Measurements from ENCODE around the gene HBE1.

Gene HBE1

DNA sequence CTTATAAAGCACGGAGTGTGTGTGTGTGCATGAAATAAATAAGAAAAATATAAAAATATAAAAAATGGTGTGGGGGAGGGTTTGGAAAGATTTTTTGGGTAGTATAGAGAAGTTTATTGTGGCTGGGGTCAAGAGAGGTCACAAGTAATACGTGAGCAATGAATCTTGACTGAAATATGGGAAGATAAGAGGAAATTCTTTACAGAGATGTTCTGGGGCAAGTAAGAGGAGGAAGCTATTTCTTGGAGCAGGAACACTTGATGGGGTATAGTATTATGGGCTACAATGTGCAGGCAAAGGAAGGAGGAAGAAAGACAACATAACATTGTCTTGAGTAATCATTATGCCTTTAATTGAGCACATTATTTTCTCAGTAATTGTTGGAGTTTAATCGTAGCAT lies 37.6 kb downstream of the HBE1 start:
- Histone ChIP-seq H3K4me3 (ENCODE audit: low read length) (no peak overlapping the region), H3K4me1 (ENCODE audit: insufficient read depth, low read length) (no peaks in the 10 kb centered on the region), H3K36me3 (ENCODE audit: insufficient read depth, low read length) (no peaks in the 10 kb centered on the region), H3K9me3 (ENCODE audit: low read length) (no peaks in the 10 kb centered on the region), H2AFZ (ENCODE audit: low read depth, low read length) (no peak overlapping the region), H3K27me3 (ENCODE audit: insufficient read depth, low read length) (no peaks in the 10 kb centered on the region)

DNA sequence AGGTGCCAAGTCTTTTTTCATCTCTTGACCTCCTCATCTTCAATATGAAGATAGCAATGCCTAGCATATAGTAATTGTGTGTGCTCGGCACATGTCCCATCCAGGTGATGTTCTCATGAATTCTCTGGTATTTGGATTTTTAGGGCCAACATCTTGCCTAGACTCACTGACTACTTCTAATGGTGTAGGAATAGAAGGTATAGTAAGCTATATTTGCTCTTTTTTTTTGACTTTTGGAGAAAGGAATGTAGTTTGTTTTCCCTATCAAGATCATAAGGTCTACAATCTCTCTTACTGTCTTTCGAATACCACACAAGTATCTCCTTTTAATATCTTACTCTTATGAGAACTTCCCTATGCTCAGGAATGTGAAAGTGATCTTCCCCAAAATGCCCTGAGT lies 38.6 kb downstream of the HBE1 start:
- H3K9me3 ChIP-seq (ENCODE audit: low read length), result no peaks in the 10 kb centered on the region
- no peak overlapping the region for H3K4me3 ChIP-seq (ENCODE audit: low read length)
- no peak overlapping the region for H2AFZ ChIP-seq (ENCODE audit: low read depth, low read length)
- H3K4me1 ChIP-seq (ENCODE audit: insufficient read depth, low read length), result no peaks in the 10 kb centered on the region
- no peaks in the 10 kb centered on the region for H3K36me3 ChIP-seq (ENCODE audit: insufficient read depth, low read length)
- no peaks in the 10 kb centered on the region for H3K27me3 ChIP-seq (ENCODE audit: insufficient read depth, low read length)

DNA sequence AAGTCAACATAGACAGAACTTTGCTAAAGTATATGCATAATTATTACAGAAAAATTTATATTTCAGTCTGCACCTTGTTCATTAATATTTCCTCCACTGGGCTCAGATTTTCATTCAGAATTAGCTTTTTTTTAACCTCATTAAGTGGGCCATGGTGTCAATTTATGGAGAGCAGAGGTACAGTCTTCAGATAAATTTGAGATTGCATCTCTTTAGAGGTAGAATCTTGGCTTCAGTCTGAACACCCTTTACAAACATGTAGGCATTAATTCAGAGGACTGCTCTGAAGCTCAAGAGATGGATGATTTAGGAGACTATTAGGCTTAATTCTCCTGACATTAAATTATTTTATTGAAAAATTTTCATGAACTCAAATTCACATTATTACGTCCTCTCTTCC lies 39.5 kb downstream of the HBE1 start:
- Histone ChIP-seq H3K4me1 (ENCODE audit: insufficient read depth, low read length) (no peaks in the 10 kb centered on the region), H3K4me3 (ENCODE audit: low read length) (no peak overlapping the region), H3K27me3 (ENCODE audit: insufficient read depth, low read length) (no peaks in the 10 kb centered on the region), H3K9me3 (ENCODE audit: low read length) (no peaks in the 10 kb centered on the region), H2AFZ (ENCODE audit: low read depth, low read length) (no peak overlapping the region), H3K36me3 (ENCODE audit: insufficient read depth, low read length) (no peaks in the 10 kb centered on the region)

DNA sequence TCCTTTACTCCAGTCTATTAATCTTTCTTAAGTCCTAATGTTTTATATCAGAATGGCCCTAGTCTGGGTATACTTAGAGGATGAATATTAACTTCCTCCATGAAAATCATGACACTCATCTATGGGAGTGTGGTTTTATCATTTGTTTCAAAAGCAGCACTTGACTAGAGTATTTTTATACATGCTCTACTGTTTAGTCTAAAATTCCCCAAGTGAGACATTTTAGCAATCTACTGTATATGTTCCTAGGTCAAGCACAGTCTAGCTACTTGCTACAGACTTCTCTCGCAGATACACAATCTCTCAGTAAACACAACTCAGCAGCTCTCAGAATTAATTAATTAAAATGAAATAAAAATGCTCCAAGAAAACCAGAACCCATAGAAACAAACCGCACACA lies 39.9 kb downstream of the HBE1 start:
- no peak overlapping the region for H2AFZ ChIP-seq (ENCODE audit: low read depth, low read length)
- H3K27me3 ChIP-seq (ENCODE audit: insufficient read depth, low read length), result no peaks in the 10 kb centered on the region
- no peaks in the 10 kb centered on the region for H3K36me3 ChIP-seq (ENCODE audit: insufficient read depth, low read length)
- H3K4me3 ChIP-seq (ENCODE audit: low read length), result no peak overlapping the region
- no peaks in the 10 kb centered on the region for H3K9me3 ChIP-seq (ENCODE audit: low read length)
- no peaks in the 10 kb centered on the region for H3K4me1 ChIP-seq (ENCODE audit: insufficient read depth, low read length)

DNA sequence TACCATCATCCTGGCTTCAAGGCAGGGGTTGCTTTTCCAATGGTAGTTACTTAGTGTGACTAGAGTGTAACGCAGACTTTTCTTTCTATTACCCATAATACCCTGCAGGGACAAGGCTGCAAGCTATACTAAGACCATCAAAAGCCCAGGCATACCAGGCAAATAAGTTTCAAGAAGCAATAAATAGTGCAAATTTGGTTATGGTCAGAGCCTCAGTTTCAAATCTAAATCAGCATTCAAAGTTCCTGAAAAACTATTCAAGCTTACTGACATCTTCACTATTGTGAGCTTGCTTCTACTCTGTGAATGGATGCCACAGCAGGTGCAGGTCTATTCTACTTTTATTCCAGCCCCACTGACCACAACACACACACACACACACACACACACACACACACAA lies 40.4 kb downstream of the HBE1 start:
- H3K4me1 ChIP-seq (ENCODE audit: insufficient read depth, low read length), result no peaks in the 10 kb centered on the region
- H3K27me3 ChIP-seq (ENCODE audit: insufficient read depth, low read length), result no peaks in the 10 kb centered on the region
- H3K9me3 ChIP-seq (ENCODE audit: low read length), result no peaks in the 10 kb centered on the region
- no peaks in the 10 kb centered on the region for H3K36me3 ChIP-seq (ENCODE audit: insufficient read depth, low read length)
- H2AFZ ChIP-seq (ENCODE audit: low read depth, low read length), result no peak overlapping the region
- no peak overlapping the region for H3K4me3 ChIP-seq (ENCODE audit: low read length)

DNA sequence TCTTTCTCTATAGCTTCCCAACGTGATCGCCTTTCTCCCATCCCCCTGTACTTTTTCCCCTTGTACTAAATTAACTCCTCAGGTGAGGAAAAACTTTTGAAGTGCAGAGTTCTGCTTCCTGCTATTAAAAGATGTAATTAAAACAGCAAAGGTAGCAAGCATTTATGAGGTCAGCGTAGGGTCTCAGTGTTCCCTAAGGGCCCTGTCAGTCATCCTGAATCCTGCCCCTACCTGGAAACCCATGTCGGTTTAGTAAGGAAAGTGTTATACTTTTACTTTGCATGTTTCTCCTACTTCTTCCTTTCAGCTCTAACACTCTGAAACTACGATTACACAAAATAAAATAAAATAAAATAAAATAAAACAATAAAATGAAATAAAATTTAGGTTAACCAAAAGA lies 41.6 kb downstream of the HBE1 start:
- Histone ChIP-seq H3K36me3 (ENCODE audit: insufficient read depth, low read length) (no peaks in the 10 kb centered on the region), H3K9me3 (ENCODE audit: low read length) (no peaks in the 10 kb centered on the region), H2AFZ (ENCODE audit: low read depth, low read length) (no peak overlapping the region), H3K27me3 (ENCODE audit: insufficient read depth, low read length) (no peaks in the 10 kb centered on the region), H3K4me3 (ENCODE audit: low read length) (no peak overlapping the region), H3K4me1 (ENCODE audit: insufficient read depth, low read length) (no peaks in the 10 kb centered on the region)

DNA sequence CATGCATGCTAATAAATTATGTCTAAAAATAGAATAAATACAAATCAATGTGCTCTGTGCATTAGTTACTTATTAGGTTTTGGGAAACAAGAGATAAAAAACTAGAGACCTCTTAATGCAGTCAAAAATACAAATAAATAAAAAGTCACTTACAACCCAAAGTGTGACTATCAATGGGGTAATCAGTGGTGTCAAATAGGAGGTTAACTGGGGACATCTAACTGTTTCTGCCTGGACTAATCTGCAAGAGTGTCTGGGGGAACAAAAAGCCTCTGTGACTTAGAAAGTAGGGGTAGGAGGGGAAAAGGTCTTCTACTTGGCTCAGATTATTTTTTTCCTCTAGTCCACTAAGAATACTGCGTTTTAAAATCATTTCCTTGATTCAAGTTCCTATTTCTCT lies 42.1 kb downstream of the HBE1 start:
- Histone ChIP-seq H3K36me3 (ENCODE audit: insufficient read depth, low read length) (no peaks in the 10 kb centered on the region), H3K9me3 (ENCODE audit: low read length) (no peaks in the 10 kb centered on the region), H2AFZ (ENCODE audit: low read depth, low read length) (no peak overlapping the region), H3K4me3 (ENCODE audit: low read length) (no peak overlapping the region), H3K4me1 (ENCODE audit: insufficient read depth, low read length) (no peaks in the 10 kb centered on the region), H3K27me3 (ENCODE audit: insufficient read depth, low read length) (no peaks in the 10 kb centered on the region)

DNA sequence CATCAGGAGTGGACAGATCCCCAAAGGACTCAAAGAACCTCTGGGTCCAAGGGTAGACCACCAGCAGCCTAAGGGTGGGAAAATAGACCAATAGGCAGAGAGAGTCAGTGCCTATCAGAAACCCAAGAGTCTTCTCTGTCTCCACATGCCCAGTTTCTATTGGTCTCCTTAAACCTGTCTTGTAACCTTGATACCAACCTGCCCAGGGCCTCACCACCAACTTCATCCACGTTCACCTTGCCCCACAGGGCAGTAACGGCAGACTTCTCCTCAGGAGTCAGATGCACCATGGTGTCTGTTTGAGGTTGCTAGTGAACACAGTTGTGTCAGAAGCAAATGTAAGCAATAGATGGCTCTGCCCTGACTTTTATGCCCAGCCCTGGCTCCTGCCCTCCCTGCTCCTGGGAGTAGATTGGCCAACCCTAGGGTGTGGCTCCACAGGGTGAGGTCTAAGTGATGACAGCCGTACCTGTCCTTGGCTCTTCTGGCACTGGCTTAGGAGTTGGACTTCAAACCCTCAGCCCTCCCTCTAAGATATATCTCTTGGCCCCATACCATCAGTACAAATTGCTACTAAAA lies 42.9 kb downstream of the HBE1 start, which contains the start of gene HBB:
Gene HBB, minus strand, starts transcription at position 340 of the 579 bp plus-strand sequence. Its CDS starts 50 bp downstream, at position 290.
- no peak within 1 kb of the TSS for H2AFZ ChIP-seq (ENCODE audit: low read depth, low read length)
- H3K36me3 ChIP-seq (ENCODE audit: insufficient read depth, low read length), result no peaks in the 10 kb centered on the region
- H3K4me3 ChIP-seq (ENCODE audit: low read length), result no peak within 1 kb of the TSS
- H3K27me3 ChIP-seq (ENCODE audit: insufficient read depth, low read length), result no peaks in the 10 kb centered on the region
- H3K4me1 ChIP-seq (ENCODE audit: insufficient read depth, low read length), result no peaks in the 10 kb centered on the region
- H3K9me3 ChIP-seq (ENCODE audit: low read length), result no peaks in the 10 kb centered on the region

DNA sequence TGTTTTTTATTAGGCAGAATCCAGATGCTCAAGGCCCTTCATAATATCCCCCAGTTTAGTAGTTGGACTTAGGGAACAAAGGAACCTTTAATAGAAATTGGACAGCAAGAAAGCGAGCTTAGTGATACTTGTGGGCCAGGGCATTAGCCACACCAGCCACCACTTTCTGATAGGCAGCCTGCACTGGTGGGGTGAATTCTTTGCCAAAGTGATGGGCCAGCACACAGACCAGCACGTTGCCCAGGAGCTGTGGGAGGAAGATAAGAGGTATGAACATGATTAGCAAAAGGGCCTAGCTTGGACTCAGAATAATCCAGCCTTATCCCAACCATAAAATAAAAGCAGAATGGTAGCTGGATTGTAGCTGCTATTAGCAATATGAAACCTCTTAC lies 44.3 kb downstream of the HBE1 start:
- Histone ChIP-seq H3K9me3 (ENCODE audit: low read length) (no peaks in the 10 kb centered on the region), H3K4me3 (ENCODE audit: low read length) (no peak overlapping the region), H2AFZ (ENCODE audit: low read depth, low read length) (no peak overlapping the region), H3K36me3 (ENCODE audit: insufficient read depth, low read length) (no peaks in the 10 kb centered on the region), H3K27me3 (ENCODE audit: insufficient read depth, low read length) (no peaks in the 10 kb centered on the region), H3K4me1 (ENCODE audit: insufficient read depth, low read length) (no peaks in the 10 kb centered on the region)

DNA sequence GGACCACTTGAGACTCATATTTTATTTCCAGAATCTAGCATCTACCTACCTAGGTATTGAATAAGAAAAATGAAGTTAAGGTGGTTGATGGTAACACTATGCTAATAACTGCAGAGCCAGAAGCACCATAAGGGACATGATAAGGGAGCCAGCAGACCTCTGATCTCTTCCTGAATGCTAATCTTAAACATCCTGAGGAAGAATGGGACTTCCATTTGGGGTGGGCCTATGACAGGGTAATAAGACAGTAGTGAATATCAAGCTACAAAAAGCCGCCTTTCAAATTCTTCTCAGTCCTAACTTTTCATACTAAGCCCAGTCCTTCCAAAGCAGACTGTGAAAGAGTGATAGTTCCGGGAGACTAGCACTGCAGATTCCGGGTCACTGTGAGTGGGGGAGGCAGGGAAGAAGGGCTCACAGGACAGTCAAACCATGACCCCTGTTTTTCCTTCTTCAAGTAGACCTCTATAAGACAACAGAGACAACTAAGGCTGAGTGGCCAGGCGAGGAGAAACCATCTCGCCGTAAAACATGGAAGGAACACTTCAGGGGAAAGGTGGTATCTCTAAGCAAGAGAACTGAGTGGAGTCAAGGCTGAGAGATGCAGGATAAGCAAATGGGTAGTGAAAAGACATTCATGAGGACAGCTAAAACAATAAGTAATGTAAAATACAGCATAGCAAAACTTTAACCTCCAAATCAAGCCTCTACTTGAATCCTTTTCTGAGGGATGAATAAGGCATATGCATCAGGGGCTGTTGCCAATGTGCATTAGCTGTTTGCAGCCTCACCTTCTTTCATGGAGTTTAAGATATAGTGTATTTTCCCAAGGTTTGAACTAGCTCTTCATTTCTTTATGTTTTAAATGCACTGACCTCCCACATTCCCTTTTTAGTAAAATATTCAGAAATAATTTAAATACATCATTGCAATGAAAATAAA lies 44.9 kb downstream of the HBE1 start:
- H3K36me3 ChIP-seq (ENCODE audit: insufficient read depth, low read length), result no peaks in the 10 kb centered on the region
- H3K4me1 ChIP-seq (ENCODE audit: insufficient read depth, low read length), result no peaks in the 10 kb centered on the region
- no peak overlapping the region for H3K4me3 ChIP-seq (ENCODE audit: low read length)
- H2AFZ ChIP-seq (ENCODE audit: low read depth, low read length), result no peak overlapping the region
- H3K9me3 ChIP-seq (ENCODE audit: low read length), result no peaks in the 10 kb centered on the region
- H3K27me3 ChIP-seq (ENCODE audit: insufficient read depth, low read length), result no peaks in the 10 kb centered on the region

DNA sequence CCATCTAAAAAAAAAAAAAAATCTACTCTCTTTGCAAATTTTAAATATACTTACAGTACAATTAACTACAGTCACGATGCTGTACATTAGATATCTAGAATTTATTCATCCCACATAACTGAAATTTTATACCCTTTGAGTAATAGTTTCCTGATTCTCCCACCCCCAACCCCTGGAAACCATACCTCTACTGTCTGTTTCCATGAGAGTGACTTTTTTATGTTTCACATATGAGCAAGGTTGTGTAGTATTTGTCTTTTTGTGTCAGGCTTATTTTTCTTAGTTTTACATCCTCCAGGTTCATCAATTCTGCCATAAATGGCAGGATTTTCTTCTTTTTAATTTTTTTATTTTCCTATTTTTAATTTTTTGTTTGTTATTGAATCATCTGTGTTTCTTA lies 46.1 kb downstream of the HBE1 start:
- no peaks in the 10 kb centered on the region for H3K36me3 ChIP-seq (ENCODE audit: insufficient read depth, low read length)
- H3K9me3 ChIP-seq (ENCODE audit: low read length), result no peaks in the 10 kb centered on the region
- H3K27me3 ChIP-seq (ENCODE audit: insufficient read depth, low read length), result no peaks in the 10 kb centered on the region
- no peak overlapping the region for H3K4me3 ChIP-seq (ENCODE audit: low read length)
- H3K4me1 ChIP-seq (ENCODE audit: insufficient read depth, low read length), result no peaks in the 10 kb centered on the region
- H2AFZ ChIP-seq (ENCODE audit: low read depth, low read length), result no peak overlapping the region

DNA sequence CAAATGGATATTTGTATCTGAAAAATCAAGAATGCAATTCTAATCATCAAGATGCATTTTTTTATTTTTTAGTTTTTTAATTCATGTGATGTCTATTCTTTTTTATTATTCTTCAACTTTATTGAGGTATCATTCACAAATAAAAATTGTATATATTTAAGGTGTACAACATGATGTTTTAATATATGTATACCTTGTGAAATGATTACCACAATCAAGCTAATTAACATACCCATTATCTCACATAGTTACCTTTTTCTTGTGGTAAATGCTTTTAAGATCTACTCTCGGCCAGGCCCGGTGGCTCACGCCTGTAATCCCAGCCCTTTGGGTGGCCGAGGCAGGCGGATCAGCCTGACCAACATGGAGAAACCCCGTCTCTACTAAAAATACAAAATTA lies 46.6 kb downstream of the HBE1 start:
- Histone ChIP-seq H3K4me3 (ENCODE audit: low read length) (no peak overlapping the region), H2AFZ (ENCODE audit: low read depth, low read length) (no peak overlapping the region), H3K9me3 (ENCODE audit: low read length) (no peaks in the 10 kb centered on the region), H3K36me3 (ENCODE audit: insufficient read depth, low read length) (no peaks in the 10 kb centered on the region), H3K4me1 (ENCODE audit: insufficient read depth, low read length) (no peaks in the 10 kb centered on the region), H3K27me3 (ENCODE audit: insufficient read depth, low read length) (no peaks in the 10 kb centered on the region)

Measured in neuron (in vitro differentiated cells).